ENCODE measurements around the gene PSAP.

PSAP gene

DNA sequence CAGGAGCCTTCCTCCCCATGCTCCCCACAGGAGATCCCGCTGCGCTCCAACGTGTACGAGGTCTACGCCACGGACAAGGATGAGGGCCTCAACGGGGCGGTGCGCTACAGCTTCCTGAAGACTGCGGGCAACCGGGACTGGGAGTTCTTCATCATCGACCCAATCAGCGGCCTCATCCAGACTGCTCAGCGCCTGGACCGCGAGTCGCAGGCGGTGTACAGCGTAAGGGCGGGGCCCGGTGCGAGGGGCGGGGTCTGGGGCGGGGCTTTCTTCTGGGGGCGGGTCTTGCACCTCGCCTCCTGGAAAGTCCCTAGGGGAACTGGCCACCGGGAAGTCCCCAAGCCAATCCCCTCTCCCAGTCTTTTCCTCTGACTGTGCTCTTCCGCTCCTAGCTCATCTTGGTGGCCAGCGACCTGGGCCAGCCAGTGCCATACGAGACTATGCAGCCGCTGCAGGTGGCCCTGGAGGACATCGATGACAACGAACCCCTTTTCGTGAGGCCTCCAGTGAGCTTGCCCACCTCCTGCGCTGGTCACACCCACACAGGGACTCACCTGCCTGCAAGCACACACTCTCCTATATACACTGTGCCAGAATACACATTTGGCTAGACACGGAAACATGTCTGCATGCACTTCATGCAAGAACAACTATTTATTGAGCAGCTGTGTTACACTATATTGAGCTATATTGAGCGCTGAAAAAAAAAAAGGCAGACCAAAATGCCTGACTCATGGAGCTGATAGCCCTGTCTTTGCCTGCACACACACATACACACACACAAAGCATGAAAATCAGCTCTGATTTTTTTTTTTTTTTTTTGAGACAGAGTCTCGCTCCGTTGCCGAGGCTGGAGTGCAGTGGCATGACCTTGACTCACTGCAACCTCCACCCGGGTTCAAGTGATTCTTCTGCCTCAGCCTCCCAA, 45.0 kb downstream of the PSAP start:
- no peak for DNase-seq

DNA sequence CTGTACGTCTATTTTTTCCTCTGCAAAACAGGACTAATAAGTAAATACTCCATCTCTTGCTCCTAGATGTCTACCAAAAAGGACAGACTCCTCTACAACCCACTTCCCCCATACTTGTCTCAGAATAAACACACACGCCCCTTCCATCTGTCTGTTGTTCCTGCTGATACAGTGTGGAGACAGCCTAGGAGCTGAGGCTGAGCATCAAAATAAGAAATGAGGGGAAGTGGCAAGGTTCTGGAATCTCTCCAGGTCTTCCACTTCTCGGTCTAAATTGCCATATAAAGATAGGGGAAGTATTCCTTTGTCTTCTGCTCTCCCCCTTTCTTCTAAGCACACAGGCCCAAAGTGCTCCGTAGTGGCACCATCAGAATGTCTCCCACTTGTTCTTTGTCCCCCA, 47.0 kb downstream of the PSAP start:
- DNase-seq: no peak

DNA sequence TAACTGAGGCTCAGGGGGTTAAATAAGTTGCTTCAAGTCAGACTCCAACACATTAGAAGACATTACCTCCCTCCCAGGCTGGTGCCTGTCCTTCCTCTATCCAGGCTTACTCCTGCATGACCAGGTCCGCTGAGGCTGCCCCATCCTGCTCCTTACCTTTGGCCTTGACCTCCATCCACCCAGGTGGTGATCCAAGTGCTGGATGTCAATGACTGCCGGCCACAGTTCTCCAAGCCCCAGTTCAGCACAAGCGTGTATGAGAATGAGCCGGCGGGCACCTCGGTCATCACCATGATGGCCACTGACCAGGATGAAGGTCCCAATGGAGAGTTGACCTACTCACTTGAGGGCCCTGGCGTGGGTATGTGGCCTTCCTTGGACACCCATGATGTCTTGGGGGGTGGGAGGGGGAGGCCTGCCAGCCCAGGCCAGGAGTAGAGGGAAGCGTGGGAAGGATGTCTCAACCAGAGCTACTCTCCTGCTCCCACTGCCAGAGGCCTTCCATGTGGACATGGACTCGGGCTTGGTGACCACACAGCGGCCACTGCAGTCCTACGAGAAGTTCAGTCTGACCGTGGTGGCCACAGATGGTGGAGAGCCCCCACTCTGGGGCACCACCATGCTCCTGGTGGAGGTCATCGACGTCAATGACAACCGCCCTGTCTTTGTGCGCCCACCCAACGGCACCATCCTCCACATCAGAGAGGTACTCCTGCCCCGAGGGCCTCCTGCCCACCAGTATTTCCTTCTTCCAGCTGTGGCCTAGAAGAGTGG, 48.1 kb downstream of the PSAP start:
- no peak for DNase-seq

DNA sequence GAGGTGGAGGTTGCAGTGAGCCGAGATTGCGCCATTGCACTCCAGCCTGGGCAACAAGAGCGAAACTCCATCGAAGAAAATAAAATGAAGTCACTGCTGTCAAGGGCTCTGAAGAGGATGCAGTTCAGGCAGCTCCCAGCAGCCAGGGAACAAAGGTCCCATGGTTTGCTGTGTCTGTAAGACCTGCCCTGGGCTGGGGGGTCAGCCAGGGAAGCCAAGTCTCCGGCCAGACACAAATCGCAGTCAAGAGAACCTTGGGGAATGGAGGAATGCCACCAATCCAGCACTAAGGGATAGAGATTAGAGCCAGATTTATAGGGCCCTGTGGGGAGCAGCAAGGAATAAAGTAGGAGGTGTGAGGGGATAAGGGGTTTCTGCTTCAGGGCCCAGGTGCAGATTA, 48.8 kb downstream of the PSAP start:
- DNase-seq: no peak

DNA sequence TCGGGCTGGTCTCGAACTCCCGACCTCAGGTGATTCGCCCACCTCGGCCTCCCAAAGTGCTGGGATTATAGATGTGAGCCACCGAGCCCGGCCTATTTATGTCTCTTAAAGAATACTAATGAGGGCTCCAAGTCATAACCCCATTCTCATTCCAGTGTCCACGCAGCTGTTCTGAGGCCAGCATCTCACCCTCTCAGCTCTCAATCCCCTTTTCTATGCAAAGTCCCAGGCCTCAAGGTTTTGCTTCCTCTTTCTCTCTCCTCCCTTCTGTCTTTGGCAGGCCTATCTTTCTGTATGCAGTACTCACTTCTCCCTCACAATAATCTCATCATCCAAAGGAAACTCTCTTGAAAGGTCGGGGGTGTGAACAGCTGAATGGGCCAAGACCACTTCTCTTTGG, 49.7 kb downstream of the PSAP start:
- no peak for DNase-seq

DNA sequence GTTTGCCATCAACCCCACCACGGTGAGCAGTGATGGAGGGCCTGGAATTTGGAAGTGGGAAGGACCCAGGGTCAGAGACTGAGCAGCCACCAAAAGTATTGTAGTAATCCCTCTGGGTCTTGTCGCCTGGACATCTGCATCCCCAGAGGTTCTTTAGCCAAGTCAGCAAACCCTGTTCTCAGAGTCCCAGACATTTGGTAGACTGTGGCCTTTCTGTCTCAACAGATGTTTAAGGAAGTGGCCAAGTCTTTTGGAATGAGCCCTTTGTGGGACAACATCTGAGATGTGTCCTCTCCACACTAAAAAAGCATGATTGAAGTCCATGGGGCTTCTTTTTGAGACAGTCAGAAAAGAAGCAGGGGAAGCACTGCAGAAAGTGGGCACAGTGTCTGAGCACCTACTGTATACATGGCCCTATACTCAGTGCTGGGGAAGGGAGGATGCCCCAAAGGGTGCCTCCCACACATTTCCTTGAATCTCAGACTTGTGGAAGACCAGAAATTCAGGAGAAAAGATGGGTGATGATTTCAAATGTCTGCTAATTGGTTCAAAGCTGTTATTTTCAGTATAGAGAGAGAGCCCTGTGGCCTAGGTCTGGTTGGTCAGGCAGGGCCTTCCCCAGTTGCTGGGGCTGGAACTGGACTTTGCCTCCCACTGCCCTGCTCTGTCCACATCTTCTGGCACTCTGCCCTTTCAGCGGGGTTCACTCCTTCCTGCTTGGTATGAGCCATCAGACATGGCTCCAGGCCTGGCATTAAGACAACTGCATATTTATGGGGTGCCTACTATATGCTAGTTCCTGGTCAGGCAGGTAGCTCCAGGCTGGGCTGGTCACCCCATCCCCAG, 51.2 kb downstream of the PSAP start:
- DNase-seq: no peak

DNA sequence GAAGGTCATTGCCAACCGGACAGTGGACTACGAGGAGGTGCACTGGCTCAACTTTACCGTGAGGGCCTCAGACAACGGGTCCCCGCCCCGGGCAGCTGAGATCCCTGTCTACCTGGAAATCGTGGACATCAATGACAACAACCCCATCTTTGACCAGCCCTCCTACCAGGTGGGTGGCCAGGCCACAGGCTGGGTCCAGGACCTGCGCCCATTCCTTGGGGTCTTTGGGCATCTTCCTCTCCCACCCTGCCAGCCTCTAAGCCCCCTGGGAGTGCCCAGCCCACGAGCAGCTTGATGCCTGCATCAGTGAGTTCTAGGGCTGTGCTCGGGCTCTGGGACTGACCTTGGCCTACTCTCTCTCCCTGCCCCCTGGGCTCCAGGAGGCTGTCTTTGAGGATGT, 51.9 kb downstream of the PSAP start:
- DNase-seq: no peak

DNA sequence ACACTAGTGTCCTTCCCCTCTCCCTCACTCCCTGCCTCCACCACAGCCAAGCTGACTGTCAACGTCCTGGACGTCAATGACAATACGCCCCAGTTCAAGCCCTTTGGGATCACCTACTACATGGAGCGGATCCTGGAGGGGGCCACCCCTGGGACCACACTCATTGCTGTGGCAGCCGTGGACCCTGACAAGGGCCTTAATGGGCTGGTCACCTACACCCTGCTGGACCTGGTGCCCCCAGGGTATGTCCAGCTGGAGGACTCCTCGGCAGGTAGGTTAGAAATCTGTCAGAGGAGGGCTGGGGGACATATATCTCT, 52.8 kb downstream of the PSAP start:
- no peak for DNase-seq

DNA sequence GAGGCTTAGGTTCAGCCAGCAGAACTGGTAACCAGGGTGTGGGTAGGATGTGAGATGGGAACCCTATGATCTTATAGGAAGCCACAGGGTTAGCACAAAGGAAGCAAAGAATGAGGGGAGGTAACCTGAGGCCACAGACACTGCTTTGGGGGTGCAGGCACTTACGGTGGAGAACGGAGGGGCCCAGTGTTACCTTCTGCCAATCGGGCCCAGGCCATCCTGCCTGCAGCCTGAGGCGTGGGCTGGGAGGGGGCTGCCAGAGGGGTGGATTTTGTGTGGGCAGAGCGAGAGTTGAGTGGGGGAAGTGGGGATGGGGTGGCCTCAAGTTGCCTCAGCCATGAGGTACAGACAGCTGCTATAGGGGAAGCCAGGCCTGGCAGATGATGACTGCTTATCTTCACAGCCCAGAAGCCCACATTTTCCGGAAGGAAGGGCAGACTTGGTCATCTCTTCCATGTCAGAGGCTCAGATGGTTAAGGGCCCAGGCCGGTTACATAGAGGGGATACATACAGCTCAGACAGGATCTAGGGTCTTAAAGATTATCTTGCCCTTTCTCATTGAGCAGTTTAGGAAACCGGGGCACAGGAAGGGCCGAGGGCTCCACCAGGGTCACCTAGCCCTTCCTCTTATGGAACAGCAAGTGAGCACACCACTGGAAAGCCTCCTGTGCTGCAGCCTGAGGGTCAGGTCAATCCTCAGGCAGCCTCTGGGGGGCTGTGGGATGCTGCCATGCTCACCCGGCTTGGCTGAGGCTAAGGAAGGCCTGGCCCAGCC, 53.3 kb downstream of the PSAP start:
- DNase-seq: no peak

DNA sequence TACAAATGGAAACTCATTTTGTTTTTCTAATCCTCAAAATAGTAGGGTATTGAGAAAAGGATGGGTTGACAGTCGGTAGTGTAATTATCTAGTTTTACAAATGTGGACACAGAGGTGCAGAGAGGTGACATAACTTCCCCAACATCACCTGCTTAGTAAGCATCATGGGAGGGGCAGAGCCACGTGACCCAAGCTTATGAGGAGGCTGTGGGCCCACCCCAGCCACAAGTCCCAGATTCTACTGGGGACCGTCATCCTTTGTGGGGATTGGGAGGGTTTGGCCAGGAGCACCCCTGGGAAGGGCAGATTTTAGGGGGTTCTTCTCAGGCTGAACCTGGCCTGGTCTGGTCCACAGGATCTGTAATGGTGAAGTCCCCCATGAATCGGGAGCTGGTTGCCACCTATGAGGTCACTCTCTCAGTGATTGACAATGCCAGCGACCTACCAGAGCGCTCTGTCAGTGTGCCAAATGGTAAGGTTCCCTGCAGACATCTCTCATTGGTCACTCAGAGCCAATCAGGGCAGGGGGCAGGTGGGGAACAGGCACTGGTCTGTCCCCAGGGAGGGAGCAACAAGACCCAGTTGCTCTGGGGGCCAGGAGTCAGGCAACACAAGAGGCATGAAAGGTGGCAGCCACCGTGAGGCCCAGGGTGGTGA, 54.2 kb downstream of the PSAP start:
- no peak for DNase-seq

DNA sequence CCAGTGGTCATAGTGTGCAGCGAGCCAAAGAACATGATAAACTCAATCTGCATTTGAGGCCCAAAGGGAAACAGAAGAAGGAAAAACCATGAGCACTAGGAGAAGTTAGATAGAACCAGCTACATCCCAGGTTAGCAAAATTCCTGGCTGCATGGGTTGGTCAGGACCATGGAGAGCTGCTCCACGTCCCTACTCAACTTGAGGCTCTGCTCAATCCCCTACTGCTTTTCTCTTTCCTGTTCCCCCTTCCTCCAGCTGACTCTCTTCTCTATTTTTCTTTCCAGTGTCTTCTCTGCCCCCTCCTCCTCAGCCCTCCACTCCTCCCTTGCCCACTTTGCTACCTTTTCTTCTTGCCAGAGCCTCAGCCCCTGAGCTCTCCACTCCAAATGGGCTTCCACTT, 55.8 kb downstream of the PSAP start:
- no peak for DNase-seq

DNA sequence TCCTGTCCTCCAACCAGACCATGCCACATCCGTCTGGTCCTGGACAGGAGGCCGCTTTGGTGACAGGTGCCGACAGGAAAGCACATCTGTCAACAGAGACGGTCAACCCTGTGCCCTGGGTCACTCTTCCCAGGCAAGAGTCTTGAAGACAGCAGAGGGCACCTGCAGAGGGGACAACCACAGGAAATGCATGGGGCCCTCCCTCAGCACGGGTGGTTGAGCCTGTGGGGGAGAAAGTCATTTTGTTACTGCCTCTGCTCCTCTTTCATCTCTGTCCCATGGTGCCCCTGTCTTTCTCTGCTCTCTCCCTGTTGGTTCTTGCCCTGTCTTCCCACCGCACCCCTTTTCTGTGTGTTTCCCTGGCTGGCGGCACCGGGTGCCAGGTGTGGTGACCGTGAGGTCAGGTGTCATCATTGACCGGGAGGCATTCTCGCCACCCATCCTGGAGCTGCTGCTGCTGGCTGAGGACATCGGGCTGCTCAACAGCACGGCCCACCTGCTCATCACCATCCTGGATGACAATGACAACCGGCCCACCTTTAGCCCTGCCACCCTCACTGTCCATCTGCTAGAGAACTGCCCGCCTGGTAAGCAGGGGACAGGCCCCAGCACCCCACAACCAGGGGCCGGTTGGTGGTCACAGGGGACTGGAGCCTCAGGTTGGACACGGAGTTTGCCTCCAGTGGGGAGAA, 60.2 kb downstream of the PSAP start:
- no peak for DNase-seq

DNA sequence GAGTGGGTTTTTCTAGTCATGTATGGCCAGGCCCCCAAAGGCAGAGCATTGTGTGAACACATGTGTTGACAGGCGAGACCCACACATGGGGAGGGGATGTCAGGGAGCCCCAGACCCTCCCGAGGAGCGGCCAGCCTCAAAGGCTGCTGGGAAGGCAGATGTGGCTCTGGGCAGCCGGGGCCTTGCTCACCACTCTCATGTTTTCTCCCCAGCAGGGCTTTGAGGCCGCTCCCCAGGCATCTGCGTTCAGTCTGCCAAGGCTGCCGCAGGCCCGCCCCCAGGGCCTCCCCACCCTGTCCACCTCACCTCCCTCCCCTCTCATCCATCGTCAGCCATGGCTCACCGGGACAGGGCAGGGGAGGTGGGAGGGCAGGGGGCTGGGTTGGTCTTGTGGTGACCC, 61.2 kb downstream of the PSAP start:
- DNase-seq: no peak

DNA sequence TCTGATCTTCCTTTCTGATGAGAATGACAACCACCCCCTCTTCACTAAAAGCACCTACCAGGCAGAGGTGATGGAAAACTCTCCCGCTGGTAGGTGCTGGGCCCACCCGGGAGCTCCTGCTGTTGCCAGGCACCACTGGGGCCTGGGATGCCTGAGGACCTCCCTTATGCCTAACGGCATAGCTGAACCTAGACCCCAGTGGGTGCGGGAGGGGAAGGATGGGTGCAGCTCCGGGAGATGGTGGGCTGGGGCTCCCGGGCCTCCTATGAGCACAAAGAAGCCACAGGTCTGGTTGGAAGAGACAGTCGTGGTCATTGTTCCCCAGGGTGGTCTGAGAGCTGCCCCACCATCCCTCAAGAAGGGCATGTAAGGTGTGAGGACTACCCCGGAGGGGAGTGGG, 62.1 kb downstream of the PSAP start:
- no peak for DNase-seq

DNA sequence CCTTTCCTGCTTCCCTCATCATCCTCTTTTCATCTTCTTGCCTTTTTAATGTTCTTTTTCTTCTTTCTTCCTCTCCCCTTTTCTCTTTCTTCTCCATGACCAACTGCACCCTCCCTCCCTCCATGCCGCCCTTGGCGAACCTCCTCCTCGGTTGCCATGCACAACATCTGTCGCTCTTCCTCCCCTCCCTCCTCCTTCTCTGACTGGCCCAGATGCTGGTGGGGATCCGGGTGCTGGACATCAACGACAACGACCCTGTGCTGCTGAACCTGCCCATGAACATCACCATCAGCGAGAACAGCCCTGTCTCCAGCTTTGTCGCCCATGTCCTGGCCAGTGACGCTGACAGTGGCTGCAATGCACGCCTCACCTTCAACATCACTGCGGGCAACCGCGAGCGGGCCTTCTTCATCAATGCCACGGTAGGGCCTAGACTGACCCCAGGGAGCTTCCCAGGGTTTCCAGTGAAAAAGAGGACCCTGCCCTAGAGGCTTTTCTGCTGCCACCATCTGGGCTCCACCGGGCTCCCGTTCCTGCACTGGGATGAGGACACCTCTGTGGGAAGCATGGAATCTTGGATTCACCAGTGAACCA, 66.3 kb downstream of the PSAP start:
- no peak for DNase-seq

DNA sequence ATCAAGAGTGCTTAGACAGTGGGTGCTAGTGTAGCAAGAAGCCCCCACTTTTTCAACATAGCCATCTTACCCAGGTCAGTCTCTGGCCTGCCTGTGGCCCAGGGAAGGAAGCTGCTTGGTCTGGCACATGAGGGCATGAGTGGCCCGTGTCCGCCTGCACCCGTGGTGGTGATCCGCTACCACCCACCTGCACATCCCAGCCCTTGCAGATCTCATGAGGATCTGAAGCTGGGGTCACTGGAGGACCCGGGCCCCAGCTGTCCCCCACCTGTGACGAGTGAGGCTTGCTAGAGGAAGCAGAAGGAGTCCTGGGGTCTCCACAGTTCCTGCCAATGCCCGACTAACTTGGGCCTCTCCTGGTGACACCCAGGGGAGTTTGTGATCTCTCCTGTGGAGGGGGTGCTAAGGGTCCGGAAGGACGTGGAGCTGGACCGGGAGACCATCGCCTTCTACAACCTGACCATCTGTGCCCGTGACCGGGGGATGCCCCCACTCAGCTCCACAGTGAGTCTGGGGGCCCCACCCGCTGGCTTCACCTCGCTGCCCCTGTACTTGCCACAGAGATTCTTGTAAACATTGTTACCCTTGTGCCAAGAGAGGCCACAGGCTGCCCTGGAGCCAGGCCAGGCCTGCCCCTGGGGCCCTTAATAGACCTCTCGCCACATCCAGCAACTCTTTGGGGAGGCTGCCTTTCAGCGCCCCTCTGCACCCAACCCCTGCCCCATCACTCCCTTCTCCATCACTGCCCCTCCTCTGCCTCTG, 67.0 kb downstream of the PSAP start:
- no peak for DNase-seq

DNA sequence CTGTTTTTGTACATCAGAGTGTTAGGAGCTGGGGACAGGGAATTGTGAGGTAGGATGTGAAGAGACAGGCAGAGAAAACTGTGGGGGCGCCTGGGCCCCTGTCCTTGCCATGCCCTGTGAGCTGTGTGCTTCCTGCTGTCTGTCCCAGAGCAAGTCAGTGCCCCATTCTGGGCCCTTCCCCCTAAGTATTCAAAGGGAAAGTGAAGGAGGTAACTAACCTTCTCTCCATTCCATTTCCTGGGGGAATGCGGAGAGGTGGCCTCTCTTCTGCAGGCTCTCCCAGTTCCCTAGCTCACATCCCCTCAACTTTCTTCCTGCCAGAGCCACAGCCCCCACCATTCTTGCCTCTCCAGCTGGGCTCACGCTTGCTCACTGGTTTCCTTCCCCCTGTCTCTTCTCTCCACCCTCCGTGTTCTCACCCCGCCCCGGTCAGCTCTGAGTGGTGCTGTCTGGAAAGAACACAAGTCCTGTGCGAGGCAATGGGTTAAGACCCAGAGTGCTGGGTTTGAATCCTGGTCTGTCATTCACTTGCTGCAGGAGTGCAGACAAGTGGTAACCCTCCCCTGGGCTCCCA, 68.0 kb downstream of the PSAP start:
- DNase-seq: no peak

DNA sequence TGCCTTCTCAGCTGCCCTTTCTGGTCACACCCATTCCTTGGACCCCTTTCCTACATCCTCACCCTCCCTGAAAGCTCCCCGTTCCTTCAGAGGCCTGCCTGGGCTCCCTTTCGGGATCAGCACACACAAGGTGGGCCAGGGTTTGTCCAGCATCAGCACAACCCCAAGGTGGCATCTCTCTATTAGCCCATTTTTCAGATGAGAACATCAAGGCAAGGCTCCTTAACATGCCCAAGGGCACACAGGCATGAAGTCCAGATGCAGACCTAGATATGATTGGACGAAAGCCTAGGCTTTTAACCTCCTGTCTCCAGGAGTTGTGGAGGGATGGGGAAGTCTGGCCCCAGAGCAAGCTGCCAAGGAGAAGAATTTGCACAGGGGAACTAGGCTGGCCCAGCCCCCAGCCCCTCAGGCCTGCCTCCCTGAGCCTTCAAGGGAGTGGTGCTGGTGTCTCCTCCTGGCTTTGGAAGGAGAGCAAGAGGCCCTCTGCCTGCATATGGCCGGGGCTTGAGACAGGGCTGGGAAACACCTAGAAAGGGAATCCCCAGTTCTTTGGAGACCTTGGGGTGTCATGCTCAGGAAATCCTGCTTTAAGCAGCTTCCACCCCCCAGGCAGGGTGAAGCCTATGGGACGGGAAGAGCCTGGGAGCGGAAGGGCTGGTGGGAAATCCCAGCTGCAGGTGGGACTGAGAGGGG, 68.7 kb downstream of the PSAP start:
- no peak for DNase-seq

DNA sequence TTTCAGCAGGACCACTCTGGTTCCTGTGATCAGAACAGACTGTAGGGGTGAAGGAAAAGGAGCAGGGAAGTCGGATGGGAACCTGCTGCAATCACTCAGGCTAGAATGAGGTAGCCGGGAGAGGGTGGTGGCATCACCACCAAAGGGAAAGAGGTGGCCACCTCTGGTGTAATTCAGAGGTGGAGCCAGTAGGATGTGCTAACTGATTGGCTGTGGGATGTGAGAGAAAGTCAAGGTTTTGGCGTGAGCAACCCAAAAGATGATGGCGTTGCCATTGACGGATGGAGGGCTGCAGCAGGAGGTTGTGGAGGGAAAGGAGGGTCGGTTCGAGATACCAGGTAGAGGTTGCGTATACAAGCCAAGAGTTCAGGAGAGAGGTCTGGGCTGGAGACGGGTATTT, 70.3 kb downstream of the PSAP start:
- no peak for DNase-seq
